Measurements from ENCODE around the gene PGM3. TPM values are rescaled to one million over a fixed set of nuclear protein-coding genes. Genes with fewer than 3 reads are reported as not detected.

The PGM3 gene
- polyA plus RNA-seq, 10 donors, result 31.2 to 53.2 (median 39.9) TPM

GRCh38 chr6:83124553-83124952 is 68.5 kb downstream of the PGM3 start:
- no peak for DNase-seq

- DNase-seq, result no peak
Observed at GRCh38 chr6:83119742-83120300, 73.2 kb downstream of the PGM3 start.

- DNase-seq, result no peak
Observed at GRCh38 chr6:83117802-83118201, 75.3 kb downstream of the PGM3 start.

Other genes starting within 250 kb of the PGM3 start
- gene UBE3D, start 127.4 kb downstream of the PGM3 start, polyA plus RNA-seq (ENCODE audit: insufficient read length in 10 of 10), result 10 to 100 TPM in 3 of 10 donors, 1 to 10 TPM in 7; 5.1 to 16.5 (median 8.7) TPM
- 10 to 100 TPM; 11.4 to 19.3 (median 15.5) TPM for gene DOP1A, start 125.6 kb downstream of the PGM3 start, polyA plus RNA-seq (ENCODE audit: insufficient read length in 10 of 10)
- gene RWDD2A, start 92 bp upstream of the PGM3 start, polyA plus RNA-seq (ENCODE audit: insufficient read length in 10 of 10), result 1 to 10 TPM; 2.4 to 5.4 (median 3.8) TPM
- 1 to 10 TPM; 1.3 to 2.5 (median 2.1) TPM for gene ME1, start 237.8 kb upstream of the PGM3 start, polyA plus RNA-seq (ENCODE audit: insufficient read length in 10 of 10)

Data from muscle of back (tissue), 11 donors.